EH (cell line): ENCODE results near the gene OR51B2.
"Not testable (repeated sequence)": the region's sequence is repeated elsewhere in the genome, so short reads cannot be mapped to it uniquely, and the experiment has no call there.

ENCODE experiments used
- DNase-seq: peaks from one replicate; pipeline ENCODE4 v3.0.0-alpha.2; 2015; ENCODE audit warnings: low read depth

The OR51B2 gene, protein sequence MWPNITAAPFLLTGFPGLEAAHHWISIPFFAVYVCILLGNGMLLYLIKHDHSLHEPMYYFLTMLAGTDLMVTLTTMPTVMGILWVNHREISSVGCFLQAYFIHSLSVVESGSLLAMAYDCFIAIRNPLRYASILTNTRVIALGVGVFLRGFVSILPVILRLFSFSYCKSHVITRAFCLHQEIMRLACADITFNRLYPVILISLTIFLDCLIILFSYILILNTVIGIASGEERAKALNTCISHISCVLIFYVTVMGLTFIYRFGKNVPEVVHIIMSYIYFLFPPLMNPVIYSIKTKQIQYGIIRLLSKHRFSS

DNA sequence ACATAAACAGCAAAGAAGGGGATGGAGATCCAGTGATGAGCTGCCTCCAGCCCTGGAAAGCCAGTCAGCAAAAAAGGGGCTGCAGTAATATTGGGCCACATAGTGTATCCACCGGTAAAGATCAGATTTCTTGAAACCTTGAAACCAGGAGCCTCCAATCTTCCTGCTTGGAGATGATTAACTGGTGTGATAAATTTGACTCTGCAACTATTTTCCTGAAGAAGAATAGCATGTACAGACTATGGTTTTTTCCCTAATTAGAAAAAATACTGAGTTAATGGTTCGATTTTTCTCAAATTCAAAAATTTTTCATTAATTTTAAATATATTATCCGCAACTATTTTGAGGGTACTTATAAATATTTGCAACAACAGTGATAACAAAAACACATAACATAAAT, at the start of gene OR51B2:
Gene OR51B2 (minus strand): TSS at position 101 of the 400 bp plus-strand sequence. CDS start 0 bp downstream, at position 101.
- DNase-seq, result no peak

DNA sequence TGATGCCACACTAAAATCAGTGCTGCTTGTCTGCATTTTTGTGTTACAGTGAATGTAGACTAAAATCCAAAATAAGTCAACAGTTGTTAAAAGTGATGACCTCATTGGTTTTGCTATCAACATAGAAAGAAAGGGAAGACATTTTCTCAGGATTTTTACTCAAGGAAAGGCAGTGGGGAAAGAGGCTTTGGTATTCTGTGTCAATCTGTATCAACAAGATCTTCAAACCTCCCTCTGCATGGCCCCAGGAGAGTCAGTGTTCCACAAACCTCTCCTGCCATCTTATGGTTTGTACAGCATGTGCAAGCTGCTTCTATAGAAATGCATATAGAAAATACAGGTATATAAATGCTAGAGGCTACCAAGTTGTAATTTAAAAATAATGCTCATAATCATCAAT, 45.7 kb upstream of the OR51B2 start:
- peak; percentile 75 for DNase-seq

DNA sequence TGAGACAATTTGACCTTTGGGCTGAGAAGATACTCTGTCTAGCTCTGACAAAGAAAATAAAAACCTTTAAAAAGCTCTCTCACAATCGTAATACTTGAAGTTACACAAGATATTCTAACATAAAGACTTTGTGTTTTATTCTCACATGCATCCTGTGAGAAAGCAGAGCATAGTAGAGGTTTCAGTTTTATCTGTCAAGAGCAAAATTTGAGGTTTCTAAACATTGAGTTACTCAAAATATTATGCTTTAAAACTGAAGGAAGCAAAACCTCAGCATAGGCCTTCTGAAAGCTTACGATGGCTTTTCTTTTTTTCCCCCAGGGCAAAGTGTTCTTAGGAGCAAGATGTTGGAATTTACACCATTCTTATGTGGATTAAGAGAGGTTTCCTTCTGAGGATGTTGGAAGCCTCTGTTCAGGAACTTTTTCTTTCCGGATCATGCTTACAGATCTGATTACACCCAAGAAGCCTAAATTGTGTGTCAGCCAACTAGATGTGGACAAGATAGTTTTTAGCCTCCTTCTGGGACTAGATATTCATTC, 44.5 kb upstream of the OR51B2 start:
- DNase-seq, result peak; percentile 43

DNA sequence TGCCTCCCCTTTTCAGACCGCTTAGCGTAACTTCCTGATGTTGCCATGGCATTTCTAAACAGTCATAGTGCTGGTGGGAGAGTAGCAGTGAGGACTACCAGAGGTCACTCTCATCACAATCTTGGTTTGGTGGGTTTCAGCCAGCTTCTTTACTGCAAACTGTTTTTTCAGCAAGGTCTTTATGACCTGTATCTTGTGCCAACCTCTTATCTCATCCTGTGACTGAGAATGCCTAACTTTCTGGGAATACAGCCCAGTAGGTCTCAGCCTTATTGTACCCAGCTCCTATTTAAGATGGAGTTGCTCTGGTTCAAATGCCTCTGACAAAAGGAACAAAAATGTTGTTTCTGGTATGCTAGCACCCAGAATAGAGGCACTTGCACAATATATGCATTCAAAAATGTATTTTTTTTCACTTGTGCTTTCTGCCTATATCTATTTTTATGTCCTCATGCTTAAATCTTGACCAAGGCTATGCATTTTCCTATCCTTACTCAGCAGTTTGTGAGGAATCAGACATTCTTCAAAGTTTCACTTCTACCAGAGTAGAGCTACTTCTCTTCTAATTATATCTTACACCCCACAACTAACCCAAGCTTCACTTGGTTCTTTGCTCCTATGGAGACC, 43.5 kb upstream of the OR51B2 start:
- peak; percentile 95 for DNase-seq

DNA sequence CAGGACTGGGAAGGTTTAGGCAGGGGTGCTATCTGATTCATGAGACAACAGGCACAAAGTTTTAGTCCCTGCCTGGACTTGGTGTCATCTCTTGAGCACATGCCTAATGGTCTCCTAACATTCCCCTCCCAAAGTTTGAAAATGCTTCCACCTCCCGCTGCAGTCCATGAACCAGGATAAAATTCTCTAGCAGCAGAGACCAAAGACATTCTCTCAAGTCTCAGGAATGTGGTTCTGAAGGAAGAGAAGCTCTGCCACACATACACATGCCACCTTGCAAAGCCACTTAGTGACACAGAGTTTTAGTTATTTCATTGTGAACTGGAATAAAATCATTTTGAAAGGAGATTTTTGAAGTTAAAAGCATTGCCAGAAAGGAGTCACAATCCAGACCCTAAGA, 42.8 kb upstream of the OR51B2 start:
- peak; percentile 72 for DNase-seq

DNA sequence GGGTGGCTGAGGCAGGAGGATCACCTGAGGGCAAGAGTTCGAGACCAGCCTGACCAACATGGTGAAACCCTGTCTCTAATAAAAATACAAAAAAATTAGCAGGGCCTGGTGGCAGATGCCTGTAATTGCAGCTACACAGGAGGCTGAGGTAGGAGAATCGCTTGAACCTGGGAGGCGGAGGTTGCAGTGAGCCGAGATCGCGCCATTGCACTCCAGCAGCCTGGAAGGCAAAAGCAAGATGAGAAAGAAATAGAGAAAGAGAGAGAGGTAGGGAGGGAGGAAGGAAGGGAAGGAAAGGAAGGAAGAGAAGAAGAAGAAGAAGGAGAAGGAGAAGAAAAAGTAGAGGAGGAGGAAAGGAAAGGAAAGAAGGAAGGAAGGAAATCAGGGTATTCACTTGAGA, 42.3 kb upstream of the OR51B2 start:
- DNase-seq, result not testable (repeated sequence)

DNA sequence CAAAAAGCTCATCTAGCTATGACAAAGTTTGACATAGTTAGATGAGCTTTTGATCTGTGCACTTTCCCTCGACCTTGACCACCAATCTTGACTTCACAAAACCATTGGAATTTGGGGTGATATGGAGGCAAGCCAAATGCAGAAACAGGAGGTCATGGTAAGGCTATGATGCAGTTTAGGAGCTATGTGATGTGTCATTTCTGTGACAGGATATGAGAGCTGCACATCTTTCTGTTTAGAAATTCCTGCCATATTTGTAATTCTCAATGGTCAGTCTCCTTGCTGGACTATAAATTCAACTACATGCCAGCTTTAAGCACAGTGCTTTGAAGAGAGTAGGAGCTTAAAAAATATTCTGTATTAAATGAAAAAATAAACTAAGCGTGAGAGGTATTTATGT, 40.1 kb upstream of the OR51B2 start:
- DNase-seq, result peak; percentile 97

DNA sequence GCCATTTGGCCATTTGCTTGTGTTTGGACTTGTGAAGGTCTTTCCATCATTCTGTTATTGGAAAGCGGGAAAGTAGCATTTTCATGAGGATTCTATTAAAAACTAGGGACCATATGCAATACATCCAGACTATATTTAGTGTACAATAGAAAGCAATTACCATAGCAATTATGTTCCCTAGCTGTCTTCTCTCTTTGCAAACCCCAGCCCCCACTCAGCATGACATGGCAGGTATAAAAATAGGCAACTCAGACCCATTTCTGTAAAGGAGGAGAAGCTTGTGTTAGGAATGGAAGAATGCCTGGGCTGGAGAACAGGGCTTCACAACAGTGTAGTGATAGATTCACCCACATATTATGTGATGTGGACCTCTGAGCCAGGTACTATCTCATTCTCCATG, 39.6 kb upstream of the OR51B2 start:
- peak; percentile 41 for DNase-seq

DNA sequence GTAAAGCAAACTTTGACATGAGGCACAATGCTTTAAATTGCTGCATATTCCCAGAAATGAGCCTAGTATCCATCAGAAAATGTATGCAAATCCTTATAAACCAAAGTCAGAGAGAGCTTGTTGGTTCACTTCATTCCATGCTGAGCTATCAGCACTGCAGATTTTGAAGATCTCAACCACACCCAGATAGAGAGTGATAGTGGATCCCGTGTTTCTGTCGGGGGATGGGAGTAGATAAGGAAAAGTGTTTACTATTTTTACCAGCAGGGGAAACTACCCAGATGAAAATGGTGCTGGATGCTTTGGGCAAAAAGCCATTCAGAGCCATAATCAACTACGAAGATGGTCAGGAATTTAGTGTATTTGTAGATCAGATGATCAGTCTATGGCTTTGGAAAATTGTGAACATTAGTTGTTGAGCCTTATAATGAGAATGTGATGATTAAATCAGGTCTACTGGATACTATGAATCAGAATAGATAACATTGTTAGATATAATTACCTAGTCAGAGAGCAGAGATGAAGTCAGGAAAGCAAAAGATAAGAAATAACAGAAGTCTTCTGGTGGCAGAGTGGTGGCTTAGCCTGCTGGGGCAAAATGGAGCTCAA, 38.0 kb upstream of the OR51B2 start:
- peak; percentile 47 for DNase-seq

DNA sequence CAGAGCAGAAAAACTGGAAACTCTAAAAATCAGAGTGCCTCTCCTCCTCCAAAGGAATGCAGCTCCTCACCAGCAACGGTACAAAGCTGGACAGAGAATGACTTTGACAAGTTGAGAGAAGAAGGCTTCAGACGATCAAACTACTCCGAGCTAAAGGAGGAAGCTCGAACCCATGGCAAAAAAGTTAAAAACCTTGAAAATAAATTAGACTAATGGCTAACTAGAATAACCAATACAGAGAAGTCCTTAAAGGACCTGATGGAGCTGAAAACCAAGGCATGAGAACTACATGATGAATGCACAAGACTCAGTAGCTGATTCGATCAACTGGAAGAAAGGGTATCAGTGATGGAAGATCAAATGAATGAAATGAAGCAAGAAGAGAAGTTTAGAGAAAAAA, 31.9 kb upstream of the OR51B2 start:
- DNase-seq, result not testable (repeated sequence)

DNA sequence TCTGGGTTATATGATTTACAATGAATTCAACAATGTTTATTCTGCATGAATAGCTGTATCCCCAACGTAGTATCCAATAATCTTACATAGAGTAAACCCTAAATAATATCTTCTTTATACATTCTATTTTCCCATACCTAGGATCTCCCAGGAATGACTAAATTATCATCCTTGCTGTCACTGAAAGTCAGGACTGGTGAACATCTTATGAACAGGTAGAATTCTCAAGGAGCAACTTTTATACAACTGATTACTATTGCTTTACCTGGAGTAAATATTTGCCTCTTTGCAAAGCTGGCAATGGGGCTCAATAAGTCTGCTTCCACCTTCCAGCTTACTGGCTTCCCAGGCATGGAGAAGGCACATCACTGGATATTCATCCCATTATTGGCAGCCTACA, 27.1 kb upstream of the OR51B2 start, which contains the start of gene OR51B6:
Gene OR51B6 (plus strand): TSS at position 301 of the 400 bp plus-strand sequence. CDS start 0 bp downstream, at position 301.
- DNase-seq, result no peak

DNA sequence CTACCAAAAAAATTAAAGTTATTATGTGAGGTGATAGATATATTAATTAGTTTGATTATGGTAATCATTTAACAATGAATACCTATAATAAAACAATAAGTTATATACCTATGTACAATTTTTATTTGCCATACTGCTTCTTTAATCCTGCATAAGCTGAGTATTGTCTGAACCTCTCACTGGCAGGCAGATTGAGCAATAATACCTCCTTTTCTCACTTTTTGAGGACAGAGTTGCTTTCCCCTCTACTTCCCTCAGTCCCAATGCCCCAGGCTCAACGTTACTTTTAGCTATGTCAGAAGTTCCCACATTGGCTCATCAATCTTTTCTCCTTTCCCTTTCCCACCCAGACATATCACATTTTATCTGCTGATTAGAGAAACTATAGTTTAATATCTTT, 25.5 kb upstream of the OR51B2 start:
- no peak for DNase-seq

DNA sequence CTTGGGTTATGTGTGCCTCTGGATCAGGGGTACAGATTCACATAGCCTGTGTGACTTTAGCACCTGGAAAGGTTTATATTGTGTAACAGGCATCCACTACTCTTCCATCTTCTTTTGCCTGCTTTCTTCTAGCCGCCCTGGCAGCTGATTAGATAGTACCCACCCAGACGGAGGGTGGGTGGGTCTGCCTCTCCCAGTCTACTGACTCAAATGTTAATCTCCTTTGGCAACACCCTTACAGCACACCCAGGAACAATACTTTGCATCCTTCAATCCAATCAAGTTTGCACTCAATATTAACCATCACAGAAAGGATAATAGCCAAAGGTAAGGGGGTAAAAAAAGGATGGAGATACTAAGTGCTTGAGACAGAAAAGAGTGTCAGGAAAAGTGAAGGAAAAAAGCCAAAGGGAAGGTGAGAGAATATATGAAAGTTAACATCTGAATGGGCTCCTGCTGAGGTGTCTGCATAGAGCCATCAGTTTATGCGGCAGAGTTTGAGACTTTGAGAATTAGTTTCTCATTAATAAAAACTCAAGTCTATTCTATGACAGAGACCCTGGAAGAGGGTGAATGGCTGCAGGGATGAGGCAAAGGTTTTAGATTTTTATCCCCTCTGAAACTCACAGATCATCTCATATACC, 24.6 kb upstream of the OR51B2 start:
- no peak for DNase-seq

DNA sequence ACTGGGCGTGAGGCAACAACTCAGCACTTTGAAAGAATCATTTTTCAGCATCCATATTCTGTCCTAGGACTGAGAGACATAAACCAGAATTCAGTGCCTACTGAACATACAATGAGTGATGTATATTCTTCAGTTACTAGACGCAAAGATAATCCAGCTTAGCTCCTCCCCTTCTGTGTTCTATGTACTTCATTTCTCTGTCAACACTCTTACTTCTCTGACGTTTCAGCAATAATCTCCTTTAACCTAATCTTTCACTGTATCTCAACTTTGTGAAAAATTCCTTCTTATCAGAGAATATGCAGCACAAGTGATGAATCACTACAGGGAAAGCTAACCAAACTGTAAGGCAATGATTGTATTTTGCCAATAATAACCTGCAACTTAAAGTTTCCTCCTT, 21.7 kb upstream of the OR51B2 start:
- no peak for DNase-seq

DNA sequence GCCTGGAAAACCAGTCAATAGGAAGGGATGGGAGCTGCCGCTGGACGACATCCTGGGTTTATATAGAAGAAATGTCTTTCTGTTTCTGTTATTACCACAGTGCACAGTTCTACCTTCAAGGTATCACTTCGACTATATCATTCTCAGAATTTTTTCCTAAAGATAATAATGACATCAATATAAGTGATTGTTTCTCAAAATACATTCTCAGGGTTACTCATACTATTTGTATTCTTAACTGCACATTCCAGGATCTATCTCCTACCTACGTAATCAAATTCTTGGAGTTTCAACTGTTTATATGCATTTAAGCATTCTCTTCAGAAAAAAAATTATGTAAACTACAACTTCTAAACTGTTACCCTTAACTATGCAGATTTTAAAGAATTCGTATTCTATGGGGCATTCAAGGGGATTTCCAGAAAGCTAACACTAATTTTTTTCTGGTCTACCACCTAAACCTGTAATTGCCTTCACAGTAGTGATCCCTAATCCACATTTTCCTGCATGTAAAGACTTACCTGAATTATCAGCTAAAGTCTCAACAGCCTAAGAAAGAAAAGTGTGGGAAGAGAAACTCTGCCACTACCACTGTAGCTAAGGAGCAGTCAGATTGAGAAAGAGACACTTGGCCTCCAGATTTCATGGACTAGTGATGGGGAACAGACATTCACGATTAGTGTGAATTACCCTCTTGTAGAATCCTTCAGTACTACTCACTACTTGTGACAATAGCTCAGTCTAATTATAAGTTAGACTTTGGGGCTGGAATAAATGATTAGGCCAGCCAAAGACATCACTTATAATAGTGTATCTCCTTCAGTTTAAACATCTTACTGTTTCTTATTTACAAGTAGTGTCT, 19.6 kb upstream of the OR51B2 start, which contains the start of gene OR51B5:
Gene OR51B5 (minus strand): TSS at position 51 of the 862 bp plus-strand sequence. CDS start 0 bp downstream, at position 51.
- DNase-seq, result peak; percentile 45

DNA sequence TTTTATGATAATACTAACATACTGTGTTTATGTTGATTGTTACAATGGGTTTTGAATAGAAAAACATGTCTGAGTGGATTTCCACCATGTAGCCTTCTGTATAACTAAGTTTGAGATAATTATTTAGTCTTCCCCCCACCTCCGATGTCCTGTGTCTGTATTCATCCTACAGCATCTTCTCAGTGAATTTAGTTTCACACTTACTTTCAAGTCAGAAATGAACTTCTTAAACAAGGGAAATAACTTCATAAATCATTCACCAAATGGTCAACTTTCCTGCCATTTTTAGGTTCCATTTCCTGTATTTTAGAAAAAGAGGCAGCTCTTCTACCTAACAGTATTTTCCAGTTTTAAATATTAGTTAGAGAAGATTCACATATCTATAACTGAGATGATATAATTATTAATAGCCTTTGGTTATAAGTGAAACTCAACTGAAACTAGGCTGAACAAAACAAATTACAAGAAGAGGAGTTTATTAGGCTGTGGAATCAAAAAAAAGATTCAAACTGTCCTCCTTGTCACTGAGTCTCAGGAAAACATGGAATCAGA, 15.8 kb upstream of the OR51B2 start:
- DNase-seq, result no peak

DNA sequence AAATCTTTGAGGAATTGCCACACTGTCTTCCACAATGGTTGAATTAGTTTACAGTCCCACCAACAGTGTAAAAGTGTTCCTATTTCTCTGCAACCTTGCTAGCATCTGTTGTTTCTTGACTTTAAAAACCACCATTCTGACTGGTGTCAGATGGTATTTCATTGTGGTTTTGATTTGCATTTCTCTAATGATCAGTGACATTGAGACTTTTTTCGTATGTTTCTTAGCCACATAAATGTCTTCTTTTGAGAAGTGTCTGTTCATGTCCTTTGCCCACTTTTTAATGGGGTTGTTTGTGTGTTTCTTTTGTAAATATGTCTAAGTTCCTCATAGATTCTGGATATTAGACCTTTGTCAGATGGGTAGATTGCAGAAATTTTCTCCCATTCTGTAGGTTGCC, 13.2 kb upstream of the OR51B2 start:
- not testable (repeated sequence) for DNase-seq

DNA sequence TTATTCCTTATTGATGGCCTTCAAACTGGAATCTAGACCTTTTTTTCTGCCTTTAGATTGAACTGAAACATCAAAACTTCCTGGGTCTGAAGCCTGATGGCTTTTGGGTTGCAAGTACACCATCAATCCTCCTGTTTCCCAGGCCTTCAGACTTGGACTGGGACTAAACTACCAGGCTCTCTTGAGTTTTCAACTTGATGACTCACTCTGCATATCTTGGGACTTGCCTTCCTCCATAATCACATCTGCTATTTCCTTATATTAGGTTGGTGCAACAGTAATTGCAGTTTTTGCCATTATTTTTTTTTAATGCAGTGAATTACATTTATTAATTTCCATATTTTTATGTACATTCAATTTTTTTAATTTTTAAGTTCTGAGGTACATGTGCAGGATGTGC, 12.2 kb upstream of the OR51B2 start:
- peak; percentile 68 for DNase-seq

DNA sequence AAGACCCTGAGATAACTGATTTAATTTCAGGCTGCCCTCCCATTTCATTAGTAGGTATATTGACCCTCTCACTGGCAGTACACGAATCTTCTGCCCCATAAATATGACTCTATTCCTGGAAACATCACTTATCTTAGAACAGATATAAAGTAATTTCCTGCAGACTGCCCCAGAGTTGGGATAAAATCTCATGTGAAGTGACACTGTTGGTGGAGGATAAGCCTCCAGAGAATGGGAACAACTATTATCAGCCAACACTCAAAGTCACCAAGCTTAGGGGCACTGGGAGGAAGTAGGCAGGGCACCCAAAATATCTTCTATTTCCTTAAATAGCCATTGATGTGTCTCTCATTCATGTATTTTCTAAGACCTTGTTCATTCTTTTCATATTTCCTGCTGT, 11.1 kb upstream of the OR51B2 start:
- DNase-seq, result no peak

DNA sequence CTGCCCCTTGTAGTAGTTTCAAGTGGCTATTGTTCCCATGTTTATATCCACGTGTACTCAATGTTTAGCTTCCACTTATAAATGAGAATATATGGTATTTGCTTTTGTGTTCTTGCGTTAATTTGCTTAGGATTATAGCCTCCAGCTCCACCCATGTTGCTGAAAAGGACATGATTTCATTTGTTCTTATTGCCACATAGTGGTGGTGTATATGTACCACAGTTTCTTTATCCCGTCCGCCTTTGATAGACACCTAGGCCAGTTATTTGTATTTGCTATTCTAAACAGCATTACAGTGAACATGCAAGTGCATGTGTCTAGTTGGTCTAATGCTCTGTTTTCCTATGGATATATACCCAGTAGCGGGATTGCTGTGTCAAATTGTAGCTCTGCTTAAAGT, 6.8 kb downstream of the OR51B2 start:
- no peak for DNase-seq
